ENCODE results near the gene PLEKHG2. TPM values are rescaled to one million over a fixed set of nuclear protein-coding genes. Genes with fewer than 3 reads are reported as not detected.

The PLEKHG2 gene
- polyA plus RNA-seq, 1 donor from 2014 or later, result 14.3 TPM

- Histone ChIP-seq H3K36me3 (ENCODE audit: insufficient read depth, low read length) (no peaks in the 10 kb centered on the region), H3K9me2 (ENCODE audit: insufficient read depth, low read length) (no peaks in the 10 kb centered on the region), H4K20me1 (ENCODE audit: insufficient read depth) (no peaks in the 10 kb centered on the region), H2AFZ (ENCODE audit: low read depth, low read length) (no peak overlapping the region), H3F3A (ENCODE audit: insufficient read depth, low read length, poor library complexity, severe bottlenecking) (no peaks in the 10 kb centered on the region), H3K27me3 (ENCODE audit: insufficient read depth, low read depth, low read length) (no peaks in the 10 kb centered on the region), H3K9me3 (ENCODE audit: low read length) (no peaks in the 10 kb centered on the region), H3K79me2 (replicated peaks; ENCODE audit: insufficient read depth, low read length) (no peaks in the 10 kb centered on the region), H3K4me3 (ENCODE audit: low read length) (no peak overlapping the region), H3K9ac (ENCODE audit: low read length) (no peak overlapping the region), H3K4me2 (ENCODE audit: low read length) (no peak overlapping the region), H3K27ac (ENCODE audit: low read length) (no peak overlapping the region)
- no peak for TF ChIP-seq POLR2AphosphoS5 (IDR thresholded peaks at IDR 0.05)
- no peak for TF ChIP-seq TAF1 (IDR thresholded peaks at IDR 0.05; ENCODE audit: low read depth)
- no peak for TF ChIP-seq REST (IDR thresholded peaks at IDR 0.05; ENCODE audit: borderline replicate concordance)
- no peak for TF ChIP-seq SMC3 (conservative IDR thresholded peaks at IDR 0.05; ENCODE audit: poor library complexity)
- TF ChIP-seq EP300 (conservative IDR thresholded peaks at IDR 0.05; ENCODE audit: poor library complexity, severe bottlenecking), result no peak
- no peak for TF ChIP-seq MXI1 (conservative IDR thresholded peaks at IDR 0.05; ENCODE audit: poor library complexity, severe bottlenecking)
- TF ChIP-seq CTCF (IDR thresholded peaks at IDR 0.05; ENCODE audit: poor library complexity, severe bottlenecking), result no peak
- no peak for TF ChIP-seq RAD21 (conservative IDR thresholded peaks at IDR 0.05)
- TF ChIP-seq EZH2 (IDR thresholded peaks at IDR 0.05; ENCODE audit: borderline replicate concordance, insufficient read depth, low read length, poor library complexity, severe bottlenecking), result no peak
Observed at GRCh38 chr19:39399668-39400050, 12.8 kb upstream of the PLEKHG2 start.

- H3K9me2 ChIP-seq (ENCODE audit: insufficient read depth, low read length), result no peaks in the 10 kb centered on the region
- H3K9me3 ChIP-seq (ENCODE audit: low read length), result no peaks in the 10 kb centered on the region
- H3K79me2 ChIP-seq (replicated peaks; ENCODE audit: insufficient read depth, low read length), result no peaks in the 10 kb centered on the region
- H3K4me3 ChIP-seq (ENCODE audit: low read length), result no peak overlapping the region
- no peak overlapping the region for H3K27ac ChIP-seq (ENCODE audit: low read length)
- no peaks in the 10 kb centered on the region for H3K27me3 ChIP-seq (ENCODE audit: insufficient read depth, low read depth, low read length)
- H3K36me3 ChIP-seq (ENCODE audit: insufficient read depth, low read length), result no peaks in the 10 kb centered on the region
- H4K20me1 ChIP-seq (ENCODE audit: insufficient read depth), result no peaks in the 10 kb centered on the region
- no peak overlapping the region for H3K4me2 ChIP-seq (ENCODE audit: low read length)
- TF ChIP-seq EP300 (conservative IDR thresholded peaks at IDR 0.05; ENCODE audit: poor library complexity, severe bottlenecking) (no peak), MXI1 (conservative IDR thresholded peaks at IDR 0.05; ENCODE audit: poor library complexity, severe bottlenecking) (no peak), RAD21 (conservative IDR thresholded peaks at IDR 0.05) (no peak), TAF1 (IDR thresholded peaks at IDR 0.05; ENCODE audit: low read depth) (no peak), REST (IDR thresholded peaks at IDR 0.05; ENCODE audit: borderline replicate concordance) (no peak), EZH2 (IDR thresholded peaks at IDR 0.05; ENCODE audit: borderline replicate concordance, insufficient read depth, low read length, poor library complexity, severe bottlenecking) (no peak)
- no peak overlapping the region for H3K9ac ChIP-seq (ENCODE audit: low read length)
- H3F3A ChIP-seq (ENCODE audit: insufficient read depth, low read length, poor library complexity, severe bottlenecking), result no peaks in the 10 kb centered on the region
- no peak overlapping the region for H2AFZ ChIP-seq (ENCODE audit: low read depth, low read length)
Observed at GRCh38 chr19:39400061-39400460, 12.4 kb upstream of the PLEKHG2 start.

All from neural cell (in vitro differentiated cells).